ENCODE results near the gene CRYBG3. TPM values are rescaled to one million over a fixed set of nuclear protein-coding genes. Genes with fewer than 3 reads are reported as not detected.

CRYBG3 gene
- total and polyA plus RNA-seq, 5 donors from 2014 or later, result 1.1 to 4.4 (median 1.3) TPM

GRCh38 chr3:97949110-97949485, 127.3 kb downstream of the CRYBG3 start:
- H3K27me3 ChIP-seq (ENCODE audit: control insufficient read depth, insufficient read depth, low read length), result no peaks in the 10 kb centered on the region
- no peaks in the 10 kb centered on the region for H3K9me3 Mint-ChIP-seq
- ATAC-seq (ENCODE audit: low read depth in 2 of 2), result no peak
- H3K4me1 ChIP-seq (ENCODE audit: control insufficient read depth, insufficient read depth, low read length, poor library complexity, severe bottlenecking), result no peaks in the 10 kb centered on the region
- H3K4me3 Mint-ChIP-seq, result no peak overlapping the region
- peaks cover 89% of the 10 kb centered on the region for H3K36me3 ChIP-seq (ENCODE audit: control insufficient read depth, insufficient read depth, low read length)
- no peaks in the 10 kb centered on the region for H3K9me3 ChIP-seq (ENCODE audit: control insufficient read depth in 2 of 2, low read length in 2 of 2)
- no peak overlapping the region for H3K27ac ChIP-seq (ENCODE audit: insufficient read depth, low read length, poor library complexity, severe bottlenecking)
- peak overlapping the region in 2 of 3 donors; percentile 37 to 90 for H3K27ac Mint-ChIP-seq
- peaks cover 0 to 2% (median 0%) of the 10 kb centered on the region in 4 donors for H3K4me1 Mint-ChIP-seq
- DNase-seq, result no peak
- H3K36me3 Mint-ChIP-seq, result peaks cover 67% of the 10 kb centered on the region
- H3K27me3 Mint-ChIP-seq, result no peaks in the 10 kb centered on the region
- no peak overlapping the region for H3K4me3 ChIP-seq (ENCODE audit: low read depth, low read length)

GRCh38 chr3:97949743-97950142, 127.9 kb downstream of the CRYBG3 start:
- no peaks in the 10 kb centered on the region for H3K9me3 Mint-ChIP-seq

GRCh38 chr3:97950360-97950759, 128.5 kb downstream of the CRYBG3 start:
- no peak overlapping the region for H3K4me3 Mint-ChIP-seq
- Histone ChIP-seq H3K4me3 (ENCODE audit: low read depth, low read length) (no peak overlapping the region), H3K27ac (ENCODE audit: insufficient read depth, low read length, poor library complexity, severe bottlenecking) (no peak overlapping the region), H3K4me1 (ENCODE audit: control insufficient read depth, insufficient read depth, low read length, poor library complexity, severe bottlenecking) (no peaks in the 10 kb centered on the region), H3K36me3 (ENCODE audit: control insufficient read depth, insufficient read depth, low read length) (peaks cover 91% of the 10 kb centered on the region), H3K9me3 (ENCODE audit: control insufficient read depth in 2 of 2, low read length in 2 of 2) (no peaks in the 10 kb centered on the region), H3K27me3 (ENCODE audit: control insufficient read depth, insufficient read depth, low read length) (no peaks in the 10 kb centered on the region)
- no peaks in the 10 kb centered on the region for H3K9me3 Mint-ChIP-seq
- H3K4me1 Mint-ChIP-seq, result peaks cover 0 to 2% (median under 1%) of the 10 kb centered on the region in 4 donors
- ATAC-seq (ENCODE audit: low read depth in 2 of 2) (no peak), DNase-seq (no peak)
- H3K36me3 Mint-ChIP-seq, result peaks cover 70% of the 10 kb centered on the region
- no peaks in the 10 kb centered on the region for H3K27me3 Mint-ChIP-seq
- peak overlapping the region in 1 of 3 donors; percentile 37 for H3K27ac Mint-ChIP-seq

More at GRCh38 chr3:97949743-97950142, 127.9 kb downstream of the CRYBG3 start:
- H3K27me3 ChIP-seq (ENCODE audit: control insufficient read depth, insufficient read depth, low read length), result no peaks in the 10 kb centered on the region
- DNase-seq (no peak), ATAC-seq (ENCODE audit: low read depth in 2 of 2) (no peak)
- no peak overlapping the region for H3K4me3 Mint-ChIP-seq
- no peak overlapping the region for H3K4me3 ChIP-seq (ENCODE audit: low read depth, low read length)
- peak overlapping the region in 1 of 3 donors; percentile 37 for H3K27ac Mint-ChIP-seq
- peaks cover 70% of the 10 kb centered on the region for H3K36me3 Mint-ChIP-seq
- no peaks in the 10 kb centered on the region for H3K27me3 Mint-ChIP-seq
- H3K27ac ChIP-seq (ENCODE audit: insufficient read depth, low read length, poor library complexity, severe bottlenecking), result no peak overlapping the region
- H3K4me1 ChIP-seq (ENCODE audit: control insufficient read depth, insufficient read depth, low read length, poor library complexity, severe bottlenecking), result no peaks in the 10 kb centered on the region
- H3K9me3 ChIP-seq (ENCODE audit: control insufficient read depth in 2 of 2, low read length in 2 of 2), result no peaks in the 10 kb centered on the region
- peaks cover 92% of the 10 kb centered on the region for H3K36me3 ChIP-seq (ENCODE audit: control insufficient read depth, insufficient read depth, low read length)
- peaks cover 0 to 2% (median 0%) of the 10 kb centered on the region in 4 donors for H3K4me1 Mint-ChIP-seq

- DNase-seq, result no peak
- ATAC-seq (ENCODE audit: low read depth in 2 of 2), result no peak
- Histone ChIP-seq H3K27me3 (ENCODE audit: control insufficient read depth, insufficient read depth, low read length) (no peaks in the 10 kb centered on the region), H3K4me1 (ENCODE audit: control insufficient read depth, insufficient read depth, low read length, poor library complexity, severe bottlenecking) (no peaks in the 10 kb centered on the region), H3K27ac (ENCODE audit: insufficient read depth, low read length, poor library complexity, severe bottlenecking) (no peak overlapping the region), H3K4me3 (ENCODE audit: low read depth, low read length) (no peak overlapping the region), H3K9me3 (ENCODE audit: control insufficient read depth in 2 of 2, low read length in 2 of 2) (no peaks in the 10 kb centered on the region), H3K36me3 (ENCODE audit: control insufficient read depth, insufficient read depth, low read length) (peaks cover 80% of the 10 kb centered on the region)
- no peaks in the 10 kb centered on the region for H3K9me3 Mint-ChIP-seq
- no peaks in the 10 kb centered on the region for H3K27me3 Mint-ChIP-seq
- H3K4me3 Mint-ChIP-seq, result no peak overlapping the region
- peaks cover 0 to 11% (median 2%) of the 10 kb centered on the region in 4 donors for H3K4me1 Mint-ChIP-seq
- H3K36me3 Mint-ChIP-seq, result peaks cover 57% of the 10 kb centered on the region
- peak overlapping the region in 1 of 3 donors; percentile 44 for H3K27ac Mint-ChIP-seq
Observed at GRCh38 chr3:97952280-97952679, 130.5 kb downstream of the CRYBG3 start.

GRCh38 chr3:97952872-97953271, 131.1 kb downstream of the CRYBG3 start:
- no peaks in the 10 kb centered on the region for H3K9me3 ChIP-seq (ENCODE audit: control insufficient read depth in 2 of 2, low read length in 2 of 2)
- Mint-ChIP-seq H3K4me1 (peaks cover 0 to 11% (median 3%) of the 10 kb centered on the region in 4 donors), H3K27ac (peak overlapping the region in 1 of 3 donors; percentile 44), H3K36me3 (peaks cover 55% of the 10 kb centered on the region), H3K9me3 (no peaks in the 10 kb centered on the region), H3K27me3 (no peaks in the 10 kb centered on the region), H3K4me3 (no peak overlapping the region)
- H3K4me3 ChIP-seq (ENCODE audit: low read depth, low read length), result no peak overlapping the region
- no peaks in the 10 kb centered on the region for H3K4me1 ChIP-seq (ENCODE audit: control insufficient read depth, insufficient read depth, low read length, poor library complexity, severe bottlenecking)
- no peak overlapping the region for H3K27ac ChIP-seq (ENCODE audit: insufficient read depth, low read length, poor library complexity, severe bottlenecking)
- peaks cover 80% of the 10 kb centered on the region for H3K36me3 ChIP-seq (ENCODE audit: control insufficient read depth, insufficient read depth, low read length)
- ATAC-seq (ENCODE audit: low read depth in 2 of 2) (no peak), DNase-seq (no peak)
- no peaks in the 10 kb centered on the region for H3K27me3 ChIP-seq (ENCODE audit: control insufficient read depth, insufficient read depth, low read length)

GRCh38 chr3:97954228-97954827, 132.5 kb downstream of the CRYBG3 start:
- no peak for ATAC-seq (ENCODE audit: low read depth in 2 of 2)
- H3K4me3 Mint-ChIP-seq, result no peak overlapping the region

GRCh38 chr3:97956051-97956450, 134.2 kb downstream of the CRYBG3 start:
- Histone ChIP-seq H3K27ac (ENCODE audit: insufficient read depth, low read length, poor library complexity, severe bottlenecking) (no peak overlapping the region), H3K4me1 (ENCODE audit: control insufficient read depth, insufficient read depth, low read length, poor library complexity, severe bottlenecking) (no peaks in the 10 kb centered on the region), H3K4me3 (ENCODE audit: low read depth, low read length) (no peak overlapping the region), H3K9me3 (ENCODE audit: control insufficient read depth in 2 of 2, low read length in 2 of 2) (no peaks in the 10 kb centered on the region), H3K27me3 (ENCODE audit: control insufficient read depth, insufficient read depth, low read length) (no peaks in the 10 kb centered on the region), H3K36me3 (ENCODE audit: control insufficient read depth, insufficient read depth, low read length) (peaks cover 76% of the 10 kb centered on the region)
- Mint-ChIP-seq H3K36me3 (peaks cover 37% of the 10 kb centered on the region), H3K4me3 (no peak overlapping the region), H3K27me3 (no peaks in the 10 kb centered on the region), H3K9me3 (no peaks in the 10 kb centered on the region), H3K4me1 (peaks cover 0 to 23% (median 6%) of the 10 kb centered on the region in 4 donors), H3K27ac (peak overlapping the region in 2 of 3 donors; percentile 27 to 75)
- no peak for DNase-seq
- ATAC-seq (ENCODE audit: low read depth in 2 of 2), result no peak

More at GRCh38 chr3:97954228-97954827, 132.5 kb downstream of the CRYBG3 start:
- no peaks in the 10 kb centered on the region for H3K9me3 Mint-ChIP-seq
- no peak for DNase-seq
- H3K27ac ChIP-seq (ENCODE audit: insufficient read depth, low read length, poor library complexity, severe bottlenecking), result no peak overlapping the region
- peaks cover 0 to 20% (median 3%) of the 10 kb centered on the region in 4 donors for H3K4me1 Mint-ChIP-seq
- H3K27me3 Mint-ChIP-seq, result no peaks in the 10 kb centered on the region
- H3K36me3 ChIP-seq (ENCODE audit: control insufficient read depth, insufficient read depth, low read length), result peaks cover 80% of the 10 kb centered on the region
- no peak overlapping the region for H3K4me3 ChIP-seq (ENCODE audit: low read depth, low read length)
- no peaks in the 10 kb centered on the region for H3K4me1 ChIP-seq (ENCODE audit: control insufficient read depth, insufficient read depth, low read length, poor library complexity, severe bottlenecking)
- no peaks in the 10 kb centered on the region for H3K9me3 ChIP-seq (ENCODE audit: control insufficient read depth in 2 of 2, low read length in 2 of 2)
- no peaks in the 10 kb centered on the region for H3K27me3 ChIP-seq (ENCODE audit: control insufficient read depth, insufficient read depth, low read length)
- H3K27ac Mint-ChIP-seq, result peak overlapping the region in 1 of 3 donors; percentile 35
- H3K36me3 Mint-ChIP-seq, result peaks cover 45% of the 10 kb centered on the region

All from CD4-positive, CD25-positive, alpha-beta regulatory T cell (primary cell).